Activated CD4-positive, alpha-beta T cell treated with anti-CD3 and anti-CD28 coated beads, Interleukin-2, amount 50 U/mL, for 1 hour (primary cell): Measurements from ENCODE around the gene HMGN2.

Source experiments
- DNase-seq: peaks from one replicate; pipeline ENCODE4 v3.0.0-alpha.2; 2020

HMGN2 gene

DNA sequence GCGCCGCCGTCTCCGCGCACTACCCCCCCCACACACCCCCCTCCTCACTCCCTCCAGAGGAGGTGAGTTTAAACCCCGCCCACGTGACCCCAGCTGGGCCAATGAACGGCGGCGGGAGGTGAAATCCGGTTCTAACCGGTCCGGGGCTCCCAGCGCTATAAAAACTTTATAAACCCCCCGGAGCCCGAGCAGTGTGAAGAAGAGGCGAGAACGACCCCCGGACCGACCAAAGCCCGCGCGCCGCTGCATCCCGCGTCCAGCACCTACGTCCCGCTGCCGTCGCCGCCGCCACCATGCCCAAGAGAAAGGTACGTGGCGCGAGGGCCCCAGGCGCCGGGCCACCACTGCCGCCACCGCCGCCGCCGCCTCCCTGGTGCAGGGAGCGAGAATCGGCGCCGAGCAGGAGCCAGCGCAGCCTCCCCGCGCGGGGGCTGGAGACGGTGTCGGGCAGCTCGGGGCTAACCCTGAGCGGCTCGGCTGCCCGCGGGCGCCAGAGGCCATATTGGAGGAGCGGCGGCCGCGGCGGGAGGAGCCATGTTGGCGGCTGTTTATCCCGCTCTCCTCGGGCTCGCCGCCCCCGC, at the start of gene HMGN2:
Gene HMGN2 (plus strand): TSS at position 121 of the 581 bp plus-strand sequence. CDS start 173 bp downstream, at position 294.
- DNase-seq = peak; percentile 87

DNA sequence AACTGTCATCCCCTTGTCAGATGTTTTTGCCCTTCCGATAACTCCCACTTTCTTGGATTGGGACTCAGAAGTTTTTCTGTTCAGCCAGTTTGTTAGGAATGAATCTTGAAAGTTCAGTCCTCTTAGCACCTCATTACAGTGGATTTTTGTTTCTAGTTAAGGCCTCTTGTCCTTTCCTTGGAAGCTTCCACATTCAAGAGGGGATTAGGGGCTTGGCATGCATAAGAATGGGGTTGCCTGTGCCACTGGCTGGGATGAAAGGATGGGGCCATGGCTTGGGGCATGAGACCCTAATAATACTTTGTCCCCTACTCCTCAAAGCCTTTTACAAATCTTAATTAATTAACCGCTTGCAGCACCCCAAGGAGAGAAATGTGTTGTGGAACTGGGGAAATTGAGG, 42.5 kb upstream of the HMGN2 start:
- no peak for DNase-seq

DNA sequence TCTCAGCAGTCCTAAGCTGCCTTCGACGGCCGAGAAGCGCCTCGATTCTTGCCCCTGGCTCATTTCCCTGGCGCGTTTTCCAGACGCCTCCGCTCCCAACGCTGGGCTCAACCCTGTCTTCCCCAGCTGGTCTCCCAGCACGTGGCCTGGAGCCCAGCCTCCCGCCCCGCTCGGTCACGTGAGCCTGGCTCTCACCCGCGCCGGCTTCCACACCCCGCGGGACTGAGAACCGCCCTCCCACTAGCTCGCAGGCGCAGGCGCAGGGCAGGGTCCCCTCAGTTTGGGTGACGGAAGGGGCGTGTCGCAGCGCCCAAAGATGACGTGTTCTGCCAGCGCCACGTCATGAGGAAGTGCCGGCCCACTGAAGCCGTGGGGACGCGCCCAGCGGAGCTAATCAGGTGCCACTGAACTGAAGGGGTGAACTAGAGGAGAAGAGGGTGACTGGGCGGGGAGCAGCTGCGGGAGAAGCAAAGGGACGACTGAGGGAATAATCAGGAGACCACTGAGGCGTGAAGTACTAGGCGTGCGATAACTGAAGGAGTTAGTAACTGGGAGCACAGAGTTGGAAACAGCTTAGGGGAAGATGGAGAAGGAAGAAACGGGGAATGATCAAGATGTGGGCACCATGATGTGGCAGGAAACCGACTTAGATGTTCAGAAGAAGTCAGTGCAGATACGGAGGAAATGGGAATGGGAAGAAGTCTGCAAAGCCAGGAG, 40.1 kb upstream of the HMGN2 start, which contains the start of gene DHDDS:
Gene DHDDS (plus strand): TSS at position 343 of the 717 bp plus-strand sequence. CDS start 625 bp downstream, outside the sequence.
- DNase-seq = peak; percentile 99

DNA sequence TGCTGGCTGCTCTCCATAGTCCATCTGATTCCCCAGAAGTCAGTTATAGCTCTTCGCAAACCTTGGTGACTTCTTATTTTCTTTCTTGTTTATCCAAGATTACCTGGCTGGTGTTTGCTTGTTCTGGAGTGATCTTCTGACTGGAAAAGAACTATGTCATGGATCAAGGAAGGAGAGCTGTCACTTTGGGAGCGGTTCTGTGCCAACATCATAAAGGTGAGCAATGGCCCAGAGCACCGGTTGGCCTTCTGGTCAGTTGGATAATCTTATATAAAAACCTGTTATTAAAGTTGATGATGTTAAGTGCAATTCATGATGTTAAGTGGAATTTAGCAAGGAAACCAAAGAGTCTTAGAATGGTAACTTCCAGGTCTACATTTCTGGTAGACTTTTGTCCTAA, 39.4 kb upstream of the HMGN2 start:
- DNase-seq = no peak

DNA sequence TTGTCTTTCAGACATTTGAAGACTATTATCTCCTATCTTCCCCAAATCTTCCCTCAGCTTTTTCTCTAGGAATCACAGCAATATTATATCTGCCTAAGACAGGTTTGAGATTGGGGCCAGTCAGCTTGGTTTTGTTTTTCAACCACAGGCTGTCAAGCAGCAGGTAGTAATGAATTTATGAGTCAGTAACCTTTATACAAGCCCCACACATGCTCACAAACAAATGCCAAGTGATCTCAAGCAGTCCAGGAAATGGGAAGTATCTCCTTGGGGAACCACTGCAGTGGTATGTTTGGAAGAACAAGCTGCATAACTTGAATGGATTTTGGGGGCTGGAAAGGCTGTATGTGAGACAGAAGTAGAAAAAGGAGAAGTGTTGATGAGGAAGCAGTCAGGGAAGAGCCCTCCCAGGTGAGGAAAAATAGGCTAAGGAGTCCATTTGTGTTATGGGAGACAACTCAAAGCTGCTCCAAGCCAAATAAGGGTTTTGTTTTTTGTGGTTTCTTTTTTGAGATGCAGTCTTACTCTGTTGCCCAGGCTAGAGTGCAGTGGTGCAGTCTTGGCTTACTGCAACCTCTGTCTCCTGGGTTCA, 38.0 kb upstream of the HMGN2 start:
- no peak for DNase-seq

DNA sequence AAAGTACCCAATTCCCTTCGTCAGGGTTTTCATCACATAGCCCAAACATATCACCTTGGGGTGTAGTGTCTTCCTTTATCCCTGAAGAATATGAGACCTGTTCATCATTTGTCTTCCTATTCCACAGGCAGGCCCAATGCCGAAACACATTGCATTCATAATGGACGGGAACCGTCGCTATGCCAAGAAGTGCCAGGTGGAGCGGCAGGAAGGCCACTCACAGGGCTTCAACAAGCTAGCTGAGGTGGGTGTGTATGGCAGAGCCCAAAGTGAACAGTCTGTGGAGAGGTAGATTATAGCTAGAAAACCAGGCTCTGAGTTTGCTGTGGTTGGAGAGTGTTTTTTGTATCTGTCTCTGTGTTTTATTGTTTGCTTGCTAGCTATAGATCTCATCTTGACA, 34.2 kb upstream of the HMGN2 start:
- no peak for DNase-seq

DNA sequence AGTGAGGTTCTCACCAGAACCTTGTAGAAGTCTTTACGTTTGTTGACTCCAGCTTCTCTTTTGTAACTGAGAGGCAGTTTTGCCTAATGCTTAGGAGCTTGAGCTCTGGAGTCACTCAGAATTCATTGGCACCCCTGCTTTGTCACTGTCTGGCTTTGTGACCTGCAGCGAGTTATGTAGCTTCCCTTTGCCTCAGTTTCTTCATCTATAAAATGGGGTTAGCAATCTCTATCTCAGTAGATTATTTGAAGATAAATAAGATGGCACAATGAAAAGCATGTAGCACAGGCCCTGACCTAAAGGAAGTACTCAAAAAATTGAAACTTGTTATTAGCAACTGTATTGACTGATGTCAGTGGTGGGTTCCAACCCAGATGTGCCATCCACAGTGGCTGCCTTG, 32.0 kb upstream of the HMGN2 start:
- no peak for DNase-seq

DNA sequence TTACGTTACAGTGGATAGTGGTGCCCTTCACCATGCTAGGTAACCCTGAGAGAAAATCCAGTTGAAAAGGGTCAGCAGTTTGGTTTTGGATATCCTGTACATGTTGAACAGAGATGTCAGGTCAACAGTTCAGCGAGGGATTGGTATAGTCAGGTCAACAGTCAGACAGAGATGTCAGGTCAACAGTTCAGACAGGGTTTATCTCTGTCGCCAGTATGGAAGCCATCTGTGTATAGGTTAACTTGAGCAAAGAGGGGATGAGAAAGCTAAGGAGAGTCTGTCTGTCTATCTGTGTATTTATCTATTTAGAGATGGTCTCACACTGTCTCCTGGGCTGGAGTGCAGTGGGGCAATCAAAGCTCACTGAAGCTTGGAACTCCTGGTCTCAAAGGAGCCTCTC, 22.4 kb upstream of the HMGN2 start:
- DNase-seq = no peak

DNA sequence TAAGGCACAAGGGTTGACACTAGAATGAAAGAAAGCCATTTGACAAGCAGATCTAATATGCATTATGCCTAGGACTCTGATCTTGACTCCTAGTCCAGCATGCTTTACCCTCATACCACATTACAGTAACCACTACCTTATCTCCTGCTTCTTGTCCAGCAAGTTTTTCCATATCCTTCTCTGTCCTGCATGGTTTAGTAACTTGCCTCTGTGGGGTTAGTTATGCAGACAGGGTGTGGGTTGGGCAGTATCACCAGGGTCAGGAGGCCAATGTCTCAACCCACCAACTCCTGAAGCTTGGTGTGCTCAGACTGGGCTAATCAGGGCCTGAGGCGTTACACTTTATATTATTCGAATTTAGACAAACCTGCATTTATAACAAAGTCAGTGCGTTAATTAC, 21.3 kb upstream of the HMGN2 start:
- DNase-seq = no peak

DNA sequence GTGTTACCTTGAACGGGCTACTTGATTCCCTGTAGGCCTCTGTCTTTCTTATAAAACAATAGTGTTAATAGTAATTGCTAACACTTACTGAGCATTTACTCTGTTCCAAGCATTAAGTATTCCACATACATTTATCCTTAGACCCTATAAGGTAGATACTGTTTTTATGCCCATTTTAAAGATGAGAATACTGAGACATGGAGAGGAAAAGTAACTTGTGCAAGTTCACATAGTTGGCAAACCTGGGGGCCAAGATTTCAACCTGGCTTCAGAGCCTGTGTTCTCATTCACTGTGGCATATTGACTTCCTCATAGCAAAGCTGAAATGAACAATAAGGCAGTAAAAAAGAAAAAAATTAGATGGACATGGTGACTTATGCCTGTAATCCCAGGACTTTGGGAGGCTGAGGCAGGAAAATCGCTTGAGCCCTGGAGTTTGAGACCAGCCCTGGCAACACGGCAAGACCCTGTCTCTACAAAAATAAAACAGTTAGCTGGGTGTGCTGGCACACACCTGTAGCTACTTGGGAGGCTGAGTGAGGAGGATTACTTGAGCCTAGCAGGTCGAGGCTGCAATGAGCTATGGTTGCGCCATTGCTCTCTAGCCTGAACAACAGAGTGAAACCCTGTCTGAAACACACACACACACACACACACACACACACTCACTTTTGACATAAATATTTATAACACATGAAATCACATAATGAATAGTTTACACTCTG, 19.6 kb upstream of the HMGN2 start:
- no peak for DNase-seq

DNA sequence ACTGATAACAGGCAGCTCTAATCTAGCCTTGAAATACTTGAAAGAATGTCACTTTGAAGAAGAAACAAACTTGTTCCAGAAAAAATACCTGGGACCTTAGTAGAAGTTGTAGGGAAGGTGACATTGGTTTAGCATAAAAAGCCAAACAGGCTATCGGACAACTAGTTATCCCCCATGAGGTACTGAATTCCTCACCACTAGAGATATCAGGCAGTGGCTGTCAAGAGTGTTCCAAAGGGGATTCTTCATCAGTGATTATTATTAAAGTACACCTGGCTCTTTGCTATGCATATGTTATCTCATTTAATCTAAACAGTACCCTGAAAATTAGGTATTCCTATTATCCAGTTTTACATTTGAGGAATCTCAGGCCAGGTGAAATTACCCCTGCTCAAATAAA, 13.1 kb upstream of the HMGN2 start:
- DNase-seq = no peak

DNA sequence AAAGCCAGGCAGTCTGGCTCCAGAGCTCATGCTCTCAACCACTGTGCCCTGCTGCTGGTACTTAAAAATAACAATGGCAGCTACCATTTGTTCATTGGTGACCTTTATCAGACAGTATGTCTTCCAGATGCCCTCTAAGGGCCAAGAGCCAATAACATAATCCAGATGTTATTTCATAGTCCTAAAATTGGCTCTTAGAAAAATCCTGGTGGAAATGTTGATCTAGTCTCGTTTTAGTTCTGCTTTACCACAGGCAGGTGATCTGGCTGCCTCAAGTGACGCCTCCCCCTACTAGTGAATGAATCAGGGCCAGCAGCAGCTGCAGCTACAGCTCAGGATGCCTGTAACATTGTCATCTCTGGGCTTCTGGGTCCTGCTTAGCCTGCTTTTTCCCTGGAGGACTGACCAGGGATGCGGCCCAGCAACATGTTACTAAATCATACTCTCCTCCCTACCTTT, 12.6 kb upstream of the HMGN2 start:
- DNase-seq = no peak

DNA sequence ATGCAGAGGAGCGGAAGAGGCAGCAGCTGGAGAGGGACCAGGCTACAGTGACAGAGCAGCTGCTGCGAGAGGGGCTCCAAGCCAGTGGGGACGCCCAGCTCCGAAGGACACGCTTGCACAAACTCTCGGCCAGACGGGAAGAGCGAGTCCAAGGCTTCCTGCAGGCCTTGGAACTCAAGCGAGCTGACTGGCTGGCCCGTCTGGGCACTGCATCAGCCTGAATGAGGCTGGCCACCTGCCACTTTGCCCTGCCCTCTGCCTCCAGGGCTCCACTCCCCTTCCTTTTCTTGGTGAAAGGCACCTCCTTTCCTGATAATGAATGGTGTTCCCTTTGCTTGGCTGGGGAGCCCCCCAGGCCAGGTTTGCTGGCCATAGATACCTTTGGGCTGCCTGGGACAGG, 3.3 kb upstream of the HMGN2 start:
- DNase-seq = no peak

DNA sequence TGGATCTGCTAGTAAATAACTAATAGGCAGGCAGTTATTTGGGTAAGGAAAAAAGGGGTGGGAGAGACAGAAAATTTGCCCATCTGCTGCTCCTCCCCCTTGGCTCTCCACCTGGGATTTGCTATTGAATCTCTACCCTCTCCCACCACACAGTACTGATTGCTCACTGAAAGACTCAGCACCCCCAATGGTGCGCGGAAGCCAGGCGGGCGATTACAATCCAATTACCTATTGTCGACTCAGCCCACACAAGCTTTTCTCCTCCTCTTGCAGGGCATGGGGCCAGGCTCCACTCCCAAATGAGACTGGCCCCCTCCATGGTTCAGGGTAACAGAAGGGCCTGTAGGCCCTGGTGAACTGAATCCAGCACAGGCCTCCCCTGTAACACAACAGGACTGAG, 2.7 kb upstream of the HMGN2 start:
- DNase-seq = no peak

DNA sequence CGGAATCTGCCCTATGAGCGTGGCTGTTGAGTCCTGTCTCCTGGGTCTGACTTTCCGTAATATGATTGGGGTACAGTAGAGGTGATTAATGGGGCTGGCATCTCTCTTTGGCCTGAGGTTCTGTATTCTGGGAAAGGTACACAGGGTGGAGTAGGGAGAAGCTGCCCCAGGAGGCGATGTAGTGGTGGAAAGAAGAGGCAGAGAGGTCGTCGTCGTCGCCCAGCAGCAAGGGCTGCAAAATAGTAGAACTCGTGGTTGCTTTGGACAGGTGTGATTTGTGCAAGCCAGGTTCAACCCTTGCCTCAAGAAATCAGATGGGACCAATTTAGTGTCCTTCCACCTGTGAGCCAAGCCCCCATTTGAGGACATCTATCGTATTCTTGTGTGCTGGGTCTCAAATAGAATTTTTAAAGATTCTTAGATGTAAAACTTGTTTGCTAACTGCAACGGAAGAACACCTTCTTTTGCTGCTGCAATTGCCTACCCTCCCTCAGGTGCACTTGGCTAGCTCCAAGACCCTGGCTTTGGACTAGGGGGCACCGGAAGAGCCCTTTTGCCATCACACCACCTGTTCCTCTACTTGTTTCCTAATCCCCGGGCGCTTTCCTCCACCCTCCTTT, 1.3 kb upstream of the HMGN2 start:
- no peak for DNase-seq

DNA sequence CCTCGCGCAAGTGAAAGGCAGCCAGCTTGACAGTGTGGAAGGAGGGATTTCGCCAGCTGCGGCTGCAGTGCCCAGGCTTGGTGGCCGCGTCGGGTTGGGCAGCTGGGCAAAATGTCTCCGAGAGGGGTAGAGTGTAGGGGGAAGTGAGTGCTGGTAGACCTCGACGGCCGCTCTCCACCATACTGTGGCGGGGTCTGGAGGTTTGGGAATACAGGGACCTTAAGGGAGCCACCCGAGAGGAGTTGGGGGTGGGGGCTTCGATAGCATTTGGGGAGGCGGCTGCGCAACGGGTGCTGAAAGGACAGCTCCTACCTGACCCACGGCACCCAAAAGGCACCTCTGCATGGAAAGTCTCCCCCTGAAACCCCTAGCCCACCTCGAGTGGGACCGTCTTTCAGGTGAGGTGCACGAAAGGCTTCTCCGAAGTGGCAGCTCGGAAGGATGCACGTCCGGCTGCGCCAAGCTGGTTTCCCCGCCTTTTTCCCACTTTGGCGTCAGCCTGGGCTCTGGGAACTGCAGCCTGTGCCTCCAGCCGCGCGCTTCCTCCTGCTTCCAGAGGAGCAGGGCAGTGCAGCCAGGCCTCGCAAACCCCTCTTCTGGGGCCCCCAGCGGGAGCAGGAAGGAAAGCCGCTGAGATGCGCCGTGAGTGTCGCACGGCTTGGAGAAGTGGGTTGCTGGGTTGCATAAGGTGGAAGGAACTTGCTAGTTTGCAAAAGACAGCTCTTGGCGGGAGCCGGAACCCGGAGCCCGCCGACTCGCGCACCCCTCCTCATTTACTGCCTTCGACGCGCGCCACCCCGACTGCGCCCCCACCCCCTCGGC, 531 bp upstream of the HMGN2 start:
- DNase-seq = peak; percentile 32

DNA sequence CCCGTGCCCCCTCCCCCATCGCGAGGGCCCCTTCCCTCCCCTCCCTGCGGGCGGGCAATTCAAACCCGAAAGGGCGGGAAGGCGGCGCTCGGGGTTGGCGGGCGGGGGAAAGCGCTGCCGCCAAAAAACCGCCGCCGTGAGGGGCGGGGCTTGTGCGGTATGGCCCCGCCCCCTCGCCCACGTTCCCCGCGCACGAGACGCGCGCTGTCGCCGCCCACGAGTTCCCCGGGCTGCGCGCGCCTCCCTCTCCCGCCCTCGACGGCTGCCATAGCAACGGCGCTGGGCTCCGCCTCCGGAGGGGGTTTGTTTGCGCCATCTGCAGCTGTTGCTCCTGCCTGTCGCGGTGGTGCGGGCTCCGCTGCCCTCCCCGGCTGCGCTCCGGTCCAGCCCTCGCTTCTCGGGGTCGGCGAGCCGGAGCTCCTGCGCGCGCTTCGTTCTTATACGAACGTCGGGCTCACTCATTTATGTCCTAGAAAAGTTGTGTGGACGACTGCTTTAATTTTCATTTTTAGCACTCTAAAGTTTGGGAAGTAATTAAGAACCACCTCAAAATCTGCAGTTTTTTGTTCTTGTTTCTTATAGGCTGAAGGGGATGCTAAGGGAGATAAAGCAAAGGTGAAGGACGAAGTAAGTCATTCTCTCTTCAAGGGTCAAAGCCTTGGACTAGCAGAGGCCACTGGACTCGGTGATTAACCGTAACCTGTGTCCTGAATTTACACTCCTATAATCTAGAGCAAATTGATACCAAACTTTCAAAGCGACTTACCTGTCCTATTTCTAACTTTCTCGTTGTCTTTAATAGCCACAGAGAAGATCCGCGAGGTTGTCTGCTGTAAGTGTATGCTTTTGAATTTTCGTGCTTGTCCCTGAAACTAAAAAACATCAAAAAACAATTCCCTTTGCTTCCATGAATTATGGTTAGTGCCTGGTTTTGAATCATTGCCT, 933 bp downstream of the HMGN2 start:
- DNase-seq = peak; percentile 97

DNA sequence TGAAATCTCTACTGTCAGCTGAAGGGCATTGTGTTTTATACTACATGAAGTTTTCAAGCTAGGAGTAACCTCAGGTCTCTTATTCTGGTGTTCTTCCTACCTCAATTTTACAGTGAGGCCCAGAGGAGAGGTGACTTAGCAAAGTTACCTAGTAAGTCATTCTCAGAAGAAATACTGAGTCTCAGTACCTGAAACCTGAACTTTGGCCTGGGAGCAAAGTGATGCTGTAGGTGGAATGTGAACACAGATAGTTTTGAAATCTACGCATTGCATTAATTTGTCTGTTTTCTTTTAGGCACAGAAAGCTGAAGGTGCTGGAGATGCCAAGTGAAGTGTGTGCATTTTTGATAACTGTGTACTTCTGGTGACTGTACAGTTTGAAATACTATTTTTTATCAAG, 2.6 kb downstream of the HMGN2 start:
- no peak for DNase-seq

DNA sequence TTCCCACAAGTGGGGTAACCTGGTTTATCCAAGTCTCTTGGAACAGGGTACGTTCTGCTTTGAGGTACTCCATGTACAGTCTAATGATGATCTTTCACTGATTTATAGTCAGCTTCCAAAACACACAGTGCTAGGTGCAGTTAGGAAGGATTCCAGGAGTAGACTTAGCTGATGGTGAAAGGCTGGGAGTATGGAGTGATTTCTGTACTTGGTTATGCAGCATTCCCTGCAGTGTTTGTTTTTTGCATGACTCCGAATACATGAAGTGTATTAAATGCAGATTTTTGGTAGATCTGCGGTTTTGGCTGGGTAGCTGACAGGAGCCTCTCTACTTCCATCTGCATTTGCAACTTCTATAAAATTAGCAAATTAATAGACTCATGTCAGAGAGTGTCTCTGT, 3.7 kb downstream of the HMGN2 start:
- no peak for DNase-seq

DNA sequence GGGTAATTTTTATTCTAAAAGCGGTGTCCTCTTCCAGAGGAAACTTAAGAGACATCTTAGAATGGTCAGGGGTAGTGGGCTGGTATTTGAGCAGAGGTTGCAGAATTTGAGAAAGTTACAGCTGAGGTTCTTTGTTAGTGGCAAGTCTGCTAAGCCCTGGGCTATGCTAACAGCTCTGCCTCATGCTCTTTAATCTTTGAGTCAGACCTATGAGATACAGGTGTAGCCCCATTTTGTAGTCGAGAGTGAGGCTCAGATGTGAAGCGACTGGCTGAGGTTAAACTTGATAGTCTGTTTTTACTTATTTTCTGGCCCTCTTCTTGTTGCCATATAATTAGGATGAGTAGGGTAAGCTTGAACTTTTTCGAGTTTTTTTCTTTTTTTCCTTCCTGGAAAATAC, 4.7 kb downstream of the HMGN2 start:
- no peak for DNase-seq
